RWPE2 (cell line): ENCODE measurements around the gene BABAM2.
"Not testable (repeated sequence)": the region's sequence is repeated elsewhere in the genome, so short reads cannot be mapped to it uniquely, and the experiment has no call there.

ENCODE experiments used
- ATAC-seq: fragments of 200-7000 bp; cut with Tn5 transposase; 3 replicates; pipeline ENCODE4 v1.9.1; 2021; ENCODE audit warnings: low read depth
- DNase-seq: peaks from one replicate; pipeline ENCODE4 v3.0.0-alpha.2; 2020; ENCODE audit warnings: low spot score
- H3K27ac ChIP-seq: fragments of 450-650 bp; 2 replicates; pipeline ENCODE4 v1.5.1; 2017; ENCODE audit warnings: mild to moderate bottlenecking; ENCODE audit not compliant: poor library complexity, severe bottlenecking
- H3K27me3 ChIP-seq: fragments of 250-450 bp; sonication (Bioruptor Pico); 2 replicates; pipeline ENCODE4 v1.5.1; 2021; ENCODE audit warnings: mild to moderate bottlenecking, moderate library complexity; ENCODE audit not compliant: insufficient read depth, poor library complexity, severe bottlenecking
- H3K36me3 ChIP-seq: fragments of 250-450 bp; sonication (Bioruptor Pico); 2 replicates; pipeline ENCODE4 v1.5.1; 2020; ENCODE audit warnings: low read depth, mild to moderate bottlenecking, moderate library complexity
- H3K4me1 ChIP-seq: fragments of 250-450 bp; sonication (Bioruptor Pico); 2 replicates; pipeline ENCODE4 v1.5.1; 2021; ENCODE audit warnings: mild to moderate bottlenecking, moderate library complexity; ENCODE audit not compliant: insufficient read depth, poor library complexity, severe bottlenecking
- H3K4me3 ChIP-seq: fragments of 250-450 bp; sonication (Bioruptor Pico); 2 replicates; pipeline ENCODE4 v1.5.1; 2021; ENCODE audit warnings: mild to moderate bottlenecking, moderate library complexity; ENCODE audit not compliant: severe bottlenecking
- H3K9me3 ChIP-seq: fragments of 250-450 bp; sonication (Bioruptor Pico); 2 replicates; pipeline ENCODE4 v1.5.1; 2021; ENCODE audit warnings: mild to moderate bottlenecking, moderate library complexity; ENCODE audit not compliant: severe bottlenecking
- CTCF ChIP-seq: fragments of 450-650 bp; IDR thresholded peaks from one replicate; pipeline ENCODE4 v1.5.1; 2017; ENCODE audit warnings: mild to moderate bottlenecking, moderate library complexity; ENCODE audit not compliant: poor library complexity, severe bottlenecking

The BABAM2 gene

GRCh38 chr2:28011322-28011737 lies 120.8 kb downstream of the BABAM2 start:
- no peaks in the 10 kb centered on the region for H3K27me3 ChIP-seq
- ATAC-seq: no peak
- no peaks in the 10 kb centered on the region for H3K4me1 ChIP-seq
- H3K27ac ChIP-seq: no peak overlapping the region
- no peaks in the 10 kb centered on the region for H3K36me3 ChIP-seq
- H3K9me3 ChIP-seq: no peaks in the 10 kb centered on the region
- TF ChIP-seq CTCF: no peak
- DNase-seq: no peak
- H3K4me3 ChIP-seq: no peak overlapping the region

DNA sequence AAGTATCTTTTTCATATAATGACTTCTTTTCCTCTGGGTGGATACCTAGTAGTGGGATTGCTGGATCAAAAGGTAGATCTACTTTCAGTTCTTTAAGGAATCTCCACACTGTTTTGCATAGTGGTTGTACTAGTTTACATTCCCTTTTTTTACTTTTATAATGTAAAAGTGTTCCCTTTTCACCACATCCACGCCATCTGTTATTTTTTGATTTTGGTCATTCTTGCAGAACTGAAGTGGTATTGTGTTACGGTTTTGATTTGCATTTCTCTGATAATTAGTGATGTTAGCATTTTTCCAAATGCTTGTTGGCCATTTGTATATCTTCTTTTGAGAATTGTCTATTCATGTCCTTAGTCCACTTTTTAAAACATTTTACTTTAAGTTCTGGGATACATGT lies 127.9 kb downstream of the BABAM2 start:
- H3K9me3 ChIP-seq, H3K27me3 ChIP-seq, ATAC-seq, H3K27ac ChIP-seq, H3K4me3 ChIP-seq, H3K36me3 ChIP-seq, DNase-seq, H3K4me1 ChIP-seq: not testable (repeated sequence)

- H3K36me3 ChIP-seq, DNase-seq, H3K27ac ChIP-seq, H3K4me3 ChIP-seq, H3K4me1 ChIP-seq, H3K9me3 ChIP-seq, H3K27me3 ChIP-seq, ATAC-seq: not testable (repeated sequence)
These were observed 129.0 kb downstream of the BABAM2 start for GRCh38 chr2:28019521-28019920.

DNA sequence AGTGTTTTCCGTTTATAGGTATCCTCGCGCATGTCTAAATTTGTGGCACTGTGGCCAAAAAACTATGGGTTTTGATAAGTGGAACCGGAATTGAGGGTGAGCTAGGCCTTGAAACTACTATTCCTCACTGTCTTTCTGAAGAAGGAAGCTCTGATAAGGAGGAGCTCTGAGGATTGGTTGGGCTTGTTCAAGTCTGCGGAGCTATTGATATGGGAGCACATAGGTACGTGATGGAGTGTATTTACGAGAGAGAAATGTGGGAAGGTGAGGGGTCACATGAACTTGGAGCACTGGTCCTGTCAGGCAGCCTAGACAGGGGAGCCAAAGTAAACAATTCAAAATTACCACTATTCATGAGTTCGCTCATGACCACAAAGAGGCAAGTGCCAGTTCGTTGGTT lies 131.4 kb downstream of the BABAM2 start:
- TF ChIP-seq CTCF: no peak
- DNase-seq: no peak

DNA sequence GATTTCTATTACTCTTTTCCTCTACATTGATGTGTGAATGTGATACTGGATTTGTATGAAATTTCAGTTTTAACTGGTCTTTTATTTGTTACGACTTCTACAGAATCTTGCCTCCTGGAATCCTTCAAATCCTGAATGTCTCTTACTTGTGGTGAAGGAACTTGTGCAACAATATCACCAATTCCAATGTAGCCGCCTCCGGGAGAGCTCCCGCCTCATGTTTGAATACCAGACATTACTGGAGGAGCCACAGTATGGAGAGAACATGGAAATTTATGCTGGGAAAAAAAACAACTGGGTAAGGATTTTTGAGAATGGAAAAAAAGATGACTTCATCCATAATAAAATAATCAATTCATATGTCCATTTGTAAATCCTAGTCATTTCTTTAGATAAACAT lies 134.6 kb downstream of the BABAM2 start:
- no peaks in the 10 kb centered on the region for H3K27me3 ChIP-seq
- peaks cover 11% of the 10 kb centered on the region for H3K36me3 ChIP-seq
- H3K9me3 ChIP-seq: no peaks in the 10 kb centered on the region
- no peak for ATAC-seq
- no peak for DNase-seq
- TF ChIP-seq CTCF: no peak
- no peaks in the 10 kb centered on the region for H3K4me1 ChIP-seq
- H3K4me3 ChIP-seq: no peak overlapping the region
- H3K27ac ChIP-seq: no peak overlapping the region

More for the DNA sequence above, 131.4 kb downstream of the BABAM2 start:
- no peak overlapping the region for H3K4me3 ChIP-seq
- H3K4me1 ChIP-seq: no peaks in the 10 kb centered on the region
- H3K27ac ChIP-seq: no peak overlapping the region
- H3K36me3 ChIP-seq: peaks cover 8% of the 10 kb centered on the region
- no peaks in the 10 kb centered on the region for H3K27me3 ChIP-seq
- no peaks in the 10 kb centered on the region for H3K9me3 ChIP-seq
- ATAC-seq: no peak

DNA sequence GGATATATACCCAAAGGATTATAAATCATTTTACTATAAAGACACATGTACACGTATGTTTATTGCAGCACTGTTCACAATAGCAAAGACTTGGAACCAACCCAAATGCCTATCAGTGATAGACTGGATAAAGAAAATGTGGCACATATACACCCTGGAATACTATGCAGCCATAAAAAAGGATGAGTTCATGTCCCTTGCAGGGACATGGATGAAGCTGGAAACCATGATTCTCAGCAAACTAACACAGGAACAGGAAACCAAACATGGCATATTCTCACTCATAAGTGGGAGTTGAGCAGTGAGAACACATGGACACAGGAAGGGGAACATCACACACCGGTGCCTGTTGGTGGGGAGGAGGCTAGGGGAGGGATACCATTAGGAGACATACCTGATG lies 135.7 kb downstream of the BABAM2 start:
- not testable (repeated sequence) for H3K9me3 ChIP-seq, H3K27ac ChIP-seq, H3K4me1 ChIP-seq, H3K27me3 ChIP-seq, DNase-seq, H3K4me3 ChIP-seq, ATAC-seq
- H3K36me3 ChIP-seq: peaks cover 11% of the 10 kb centered on the region
